OCI-M2 (cell line): ENCODE data around the gene QSOX2.
"Not testable (repeated sequence)": the region's sequence is repeated elsewhere in the genome, so short reads cannot be mapped to it uniquely, and the experiment has no call there.

ENCODE experiments used
- DNase-seq: peaks from one replicate; lab custom pipeline; 2025; ENCODE audit not compliant: unreplicated experiment; lab: John Stamatoyannopoulos, UW

QSOX2 gene

DNA sequence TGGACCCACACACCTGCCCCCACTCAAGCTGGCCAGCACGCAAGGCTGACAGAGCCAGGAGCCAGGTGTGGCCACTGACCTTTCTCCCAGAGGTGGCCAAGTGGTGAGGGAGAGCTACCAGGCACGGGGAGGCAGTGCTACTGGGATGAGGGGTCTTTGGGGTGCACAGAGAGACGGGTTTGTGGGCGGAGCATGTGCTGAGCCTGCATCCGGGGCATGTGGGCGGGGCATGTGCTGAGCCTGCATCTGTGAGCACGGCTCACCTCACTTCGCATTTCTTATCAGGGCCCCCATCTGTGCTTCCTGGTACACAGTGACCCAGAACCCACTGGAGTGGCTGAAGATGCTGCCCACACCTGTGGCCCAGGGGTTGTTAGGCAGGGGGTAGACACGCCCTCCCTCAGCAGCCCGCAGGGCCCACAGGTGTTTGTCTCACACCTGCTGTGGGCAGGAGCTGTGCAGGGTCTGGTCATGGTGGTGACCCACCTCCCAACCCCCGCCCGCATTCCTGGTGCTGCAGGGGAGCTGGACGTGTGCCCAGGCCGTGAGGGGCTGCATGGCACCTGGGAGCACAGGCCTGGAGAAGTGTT is 36.8 kb upstream of the QSOX2 start:
- no peak for DNase-seq

DNA sequence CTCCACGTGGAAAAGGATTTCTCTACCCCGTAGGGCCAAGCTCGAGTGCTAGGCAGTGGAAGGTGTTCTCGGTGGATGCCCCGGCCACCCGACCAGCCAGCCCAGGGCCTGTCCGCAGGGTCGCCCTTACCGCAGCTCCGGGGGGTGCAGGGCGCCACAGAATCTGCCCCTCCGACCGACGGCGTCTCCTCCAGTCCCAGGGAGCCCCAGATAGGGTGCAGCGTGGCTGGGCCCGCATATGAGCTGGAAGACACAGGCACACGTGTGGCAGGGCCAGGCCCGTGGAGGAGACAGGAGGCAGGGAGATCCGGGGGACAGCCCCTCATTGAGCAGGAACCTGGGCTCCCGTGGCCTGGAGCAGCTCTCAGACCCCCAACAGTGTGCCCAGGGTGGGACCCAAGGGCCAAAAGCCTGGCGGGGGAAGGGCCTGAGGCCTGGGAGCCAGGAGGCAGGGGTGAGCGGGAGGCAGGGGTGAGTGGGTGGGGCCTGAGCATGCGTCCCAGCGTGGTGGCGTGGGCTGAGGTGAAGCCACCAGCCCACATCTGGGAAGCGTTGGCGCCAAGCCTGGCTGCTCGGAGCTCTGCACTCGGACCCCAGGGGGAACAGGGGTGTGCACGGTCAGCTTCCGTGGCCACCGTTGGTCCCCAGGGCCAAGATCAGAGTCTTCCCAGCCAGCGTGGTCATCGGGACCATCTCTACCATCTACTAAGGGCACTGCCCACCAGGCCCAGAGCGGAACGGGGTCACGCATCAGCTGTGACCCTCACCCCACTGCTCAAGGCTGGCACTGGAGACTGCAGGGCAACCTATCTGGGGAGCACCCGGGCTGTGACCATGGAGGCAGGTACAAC is 36.0 kb upstream of the QSOX2 start:
- DNase-seq: no peak

DNA sequence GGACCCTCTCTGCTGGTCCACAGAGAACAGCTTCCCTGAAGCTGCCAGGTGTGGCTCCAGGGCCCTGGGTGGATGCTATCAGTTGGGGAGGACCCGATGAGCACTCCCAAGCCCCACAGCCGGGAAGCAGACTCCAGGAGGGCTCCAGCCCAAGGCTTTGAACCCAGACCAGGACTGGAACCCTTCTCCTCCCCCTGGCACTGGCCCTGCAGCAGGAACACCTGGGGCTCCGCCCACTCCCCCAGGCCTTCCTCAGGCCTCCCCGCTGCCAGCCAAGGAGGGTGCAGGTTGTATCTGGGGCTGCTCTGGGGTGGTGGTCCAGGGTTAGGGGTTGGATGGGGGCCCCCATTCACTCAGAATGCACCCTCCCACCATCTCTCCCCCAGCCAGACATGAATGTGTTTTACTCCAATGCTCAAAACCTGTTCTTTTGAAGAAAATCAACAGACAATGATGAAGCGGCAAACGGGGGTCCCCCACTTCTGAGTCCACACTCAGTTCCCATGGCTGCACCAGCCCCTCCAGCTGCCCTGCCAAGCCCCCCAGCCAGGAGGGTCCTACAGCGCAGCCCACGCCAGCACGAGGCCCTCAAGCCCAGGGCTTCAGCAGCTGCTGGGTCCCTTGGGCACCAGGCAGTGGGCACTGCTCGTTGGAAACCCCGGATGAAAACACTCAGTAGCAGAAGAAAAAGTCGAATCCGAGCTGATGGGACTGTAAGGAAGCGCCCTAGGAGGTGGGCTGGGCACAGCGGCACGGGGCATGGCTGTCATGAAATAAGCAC is 35.1 kb upstream of the QSOX2 start:
- DNase-seq: no peak

DNA sequence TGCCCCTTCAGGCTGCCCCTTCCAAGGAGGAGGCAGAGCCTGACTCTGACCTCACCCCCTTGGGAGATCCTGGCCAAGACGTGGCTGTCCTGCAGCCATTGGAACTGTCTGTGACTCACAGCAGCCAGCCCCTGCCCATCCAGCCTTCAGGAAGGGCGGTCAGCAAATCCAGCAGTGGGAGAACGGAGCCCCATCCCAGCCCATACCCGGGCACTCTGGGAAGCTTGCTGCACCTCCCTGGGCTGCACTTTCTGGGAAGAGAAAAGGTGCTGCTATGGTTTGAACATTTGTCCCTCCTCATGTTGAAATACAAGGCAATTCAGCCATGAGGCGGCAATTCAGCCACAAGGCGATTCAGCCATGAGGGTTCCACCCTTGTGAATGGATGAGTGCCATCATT is 33.9 kb upstream of the QSOX2 start:
- DNase-seq: no peak

DNA sequence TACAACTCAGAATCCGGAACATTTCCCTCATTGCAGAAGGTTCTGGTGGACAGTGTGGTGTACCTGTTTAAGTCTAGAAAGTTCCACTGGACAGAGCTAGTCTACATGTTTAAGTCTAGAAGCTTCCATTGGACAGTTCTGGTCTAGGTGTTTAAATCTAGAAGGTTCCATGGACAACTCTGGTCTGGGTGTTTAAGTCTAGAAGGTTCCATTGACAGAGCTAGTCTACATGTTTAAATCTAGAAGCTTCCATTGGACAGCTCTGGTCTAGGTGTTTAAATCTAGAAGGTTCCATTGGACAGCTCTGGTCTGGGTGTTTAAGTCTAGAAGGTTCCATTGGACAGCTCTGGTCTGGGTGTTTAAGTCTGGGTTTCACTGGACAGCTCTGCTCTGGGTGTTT is 33.3 kb upstream of the QSOX2 start:
- no peak for DNase-seq

DNA sequence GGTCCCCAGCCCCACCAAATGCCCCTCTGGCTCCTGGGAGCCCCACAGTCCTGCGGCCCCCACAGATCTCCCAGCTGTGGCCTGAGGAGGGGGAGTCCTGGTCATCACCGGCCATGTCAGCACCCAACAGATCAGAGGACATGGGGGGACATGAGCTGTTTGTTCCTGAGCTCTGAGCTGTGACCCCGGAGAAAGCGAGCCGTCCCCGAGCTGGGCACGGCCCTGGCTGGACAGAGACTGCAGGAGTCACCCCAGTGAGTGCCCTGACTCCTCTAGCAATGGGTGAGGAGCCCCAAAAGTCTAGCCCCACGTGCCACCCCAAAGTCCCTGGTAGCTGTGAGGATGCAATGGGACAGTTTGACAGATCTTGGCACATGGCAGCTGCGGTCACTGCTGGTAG is 32.6 kb upstream of the QSOX2 start:
- DNase-seq: no peak

DNA sequence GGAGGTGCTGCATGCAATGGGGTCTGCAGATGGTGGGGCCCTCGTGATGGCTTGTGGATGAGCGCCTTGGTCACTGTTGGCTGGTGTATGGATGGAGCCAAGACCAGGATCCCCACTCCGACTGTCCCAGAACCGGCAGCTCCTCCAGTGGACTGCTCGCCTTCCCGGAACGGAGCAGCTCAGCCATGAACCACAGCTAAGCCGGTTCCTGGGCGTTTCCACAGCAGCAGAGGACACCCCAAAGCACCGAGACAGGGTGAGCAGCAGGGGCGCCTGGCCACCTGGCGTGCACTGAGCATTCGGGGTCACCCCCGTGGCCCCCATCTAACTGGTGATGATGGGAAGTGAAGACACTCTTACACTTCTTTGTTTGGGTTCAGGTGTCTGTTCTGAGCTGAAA is 32.1 kb upstream of the QSOX2 start:
- DNase-seq: no peak

DNA sequence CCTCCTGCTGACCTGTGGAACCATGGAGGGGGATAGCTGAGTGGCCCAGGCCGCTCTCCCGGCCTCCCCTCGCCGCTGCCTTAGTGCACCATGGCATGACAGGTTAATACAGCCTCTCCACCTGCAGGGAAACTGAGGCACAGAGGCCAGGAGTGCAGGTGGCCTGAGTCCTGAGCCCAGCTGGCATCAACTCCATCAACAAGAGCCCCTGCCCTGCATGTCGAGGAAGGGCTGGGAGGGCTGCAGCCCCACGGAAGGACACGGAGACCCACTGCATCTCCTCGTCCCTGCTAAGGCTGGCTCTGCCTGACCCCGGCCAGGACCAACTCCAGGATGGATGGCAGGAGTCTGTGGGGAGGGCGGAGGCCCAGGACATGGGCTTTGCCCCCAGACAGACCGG is 31.1 kb upstream of the QSOX2 start:
- no peak for DNase-seq

DNA sequence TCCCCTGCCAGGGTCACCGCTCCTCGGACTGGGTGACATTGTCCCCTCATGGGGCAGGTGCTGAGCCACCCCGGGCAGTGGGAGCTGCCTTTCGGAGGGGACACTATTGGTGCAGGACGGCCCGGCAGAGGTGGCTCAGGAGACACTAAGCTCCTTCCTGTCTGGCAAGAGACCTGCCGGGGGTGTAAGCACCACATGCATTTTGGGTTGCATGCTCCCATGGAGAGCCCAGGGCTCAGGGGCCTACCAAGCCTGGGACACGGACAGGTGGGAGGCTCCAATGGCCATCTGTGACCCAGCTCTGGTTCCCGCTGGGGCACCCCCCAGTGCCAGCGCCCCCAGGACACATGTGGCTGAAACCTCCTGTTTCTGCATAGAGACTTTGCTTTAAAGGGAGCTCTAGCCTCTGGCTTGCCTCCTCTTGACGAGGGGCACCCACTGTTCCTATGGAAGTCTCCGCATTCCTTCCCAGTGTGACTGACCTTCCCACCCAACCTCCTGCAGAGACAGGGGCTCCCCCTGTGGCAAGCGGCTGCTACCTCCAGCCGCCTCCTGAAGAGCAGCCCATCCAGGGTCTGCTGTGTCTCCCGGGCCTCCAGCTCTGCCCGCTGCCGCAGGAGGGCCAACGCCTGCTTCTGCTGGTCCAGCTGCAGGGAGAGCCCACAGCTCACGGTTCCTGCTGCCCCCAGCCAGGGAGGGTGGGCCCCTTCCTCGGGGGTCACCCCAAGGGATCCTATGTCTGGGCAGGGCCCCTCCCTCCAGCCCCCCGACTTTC is 30.2 kb upstream of the QSOX2 start:
- DNase-seq: no peak

DNA sequence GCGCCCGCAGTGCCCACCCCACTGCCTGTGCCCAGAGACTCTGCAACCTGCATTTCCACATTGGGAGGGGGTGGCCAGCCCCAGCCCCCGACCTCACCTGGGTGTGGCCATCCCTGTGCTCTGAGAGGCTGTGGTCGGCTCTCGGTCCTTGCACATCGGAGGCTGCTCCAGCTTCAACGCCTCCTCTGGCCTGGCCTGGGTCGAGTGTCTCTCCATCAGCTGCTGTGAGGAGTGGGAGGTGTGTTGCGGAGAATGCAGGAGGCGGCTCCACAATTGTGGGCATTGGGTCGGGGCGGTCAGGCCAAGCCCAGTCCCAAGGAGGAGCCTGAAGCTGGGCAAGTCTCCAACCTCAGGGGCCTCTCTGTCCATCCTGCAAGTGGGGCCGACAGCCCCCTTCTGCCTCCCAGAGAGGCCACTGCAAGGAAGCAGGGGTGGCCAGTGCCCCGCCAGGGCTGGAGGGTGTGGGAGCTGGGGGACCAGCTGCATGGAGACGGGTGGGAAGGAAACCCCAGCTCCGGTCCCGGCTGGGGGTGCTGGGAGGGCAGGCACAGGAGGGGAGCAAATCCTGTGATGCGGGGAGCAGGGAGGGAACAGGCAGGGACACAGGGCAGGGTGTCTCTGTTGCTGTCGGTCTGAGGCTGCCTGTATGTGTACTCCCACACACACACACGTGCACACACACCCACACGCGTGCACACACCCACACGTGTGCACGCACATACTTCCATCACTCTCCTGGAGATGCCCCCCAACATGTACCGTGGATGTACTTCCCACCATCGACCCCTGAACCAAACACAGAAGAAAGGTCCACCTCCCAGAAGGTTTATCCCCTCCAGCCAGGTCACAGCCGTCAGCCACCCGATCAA is 29.4 kb upstream of the QSOX2 start:
- no peak for DNase-seq

DNA sequence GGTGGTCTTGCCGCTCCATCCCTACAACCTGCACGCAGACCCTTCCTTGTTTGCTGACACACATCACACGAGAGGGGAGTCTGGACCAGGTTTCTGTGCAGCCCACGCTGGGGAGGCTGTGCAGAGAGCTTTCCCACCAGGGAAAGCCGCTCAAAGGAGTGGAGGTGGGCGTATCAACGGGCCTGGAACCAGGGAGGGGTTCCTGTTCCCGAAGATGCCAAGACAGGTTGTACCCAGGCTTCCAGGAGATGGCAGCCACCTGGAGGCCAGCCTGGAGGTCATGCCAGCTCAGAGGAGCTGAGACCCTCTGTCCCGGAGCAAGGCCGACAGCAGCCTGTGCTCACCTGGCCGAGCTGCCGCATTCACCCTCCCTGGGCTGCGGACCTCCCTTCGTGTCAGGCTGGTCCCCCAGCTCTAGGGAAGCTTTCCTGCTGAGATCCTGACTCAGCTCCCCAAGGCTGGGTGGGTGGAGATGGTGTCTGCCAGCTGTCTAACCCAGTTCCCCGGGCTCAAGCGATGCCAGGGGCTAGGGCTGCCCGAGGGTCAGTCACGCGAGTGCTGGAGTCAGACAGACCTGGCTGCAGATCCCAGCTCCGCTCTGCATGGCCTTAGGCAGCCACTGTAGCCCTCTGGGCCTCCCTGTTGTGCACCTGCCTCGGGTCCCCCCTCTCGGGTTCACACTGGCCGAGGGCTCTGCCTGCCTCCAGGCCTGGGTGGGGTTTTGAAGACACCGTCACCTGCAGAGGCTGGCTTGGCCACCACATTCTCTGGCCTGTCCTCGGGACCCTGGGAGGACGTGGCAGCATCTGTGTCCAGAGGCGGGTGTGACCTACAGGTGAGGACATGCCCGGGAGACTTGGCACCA is 28.5 kb upstream of the QSOX2 start:
- no peak for DNase-seq

DNA sequence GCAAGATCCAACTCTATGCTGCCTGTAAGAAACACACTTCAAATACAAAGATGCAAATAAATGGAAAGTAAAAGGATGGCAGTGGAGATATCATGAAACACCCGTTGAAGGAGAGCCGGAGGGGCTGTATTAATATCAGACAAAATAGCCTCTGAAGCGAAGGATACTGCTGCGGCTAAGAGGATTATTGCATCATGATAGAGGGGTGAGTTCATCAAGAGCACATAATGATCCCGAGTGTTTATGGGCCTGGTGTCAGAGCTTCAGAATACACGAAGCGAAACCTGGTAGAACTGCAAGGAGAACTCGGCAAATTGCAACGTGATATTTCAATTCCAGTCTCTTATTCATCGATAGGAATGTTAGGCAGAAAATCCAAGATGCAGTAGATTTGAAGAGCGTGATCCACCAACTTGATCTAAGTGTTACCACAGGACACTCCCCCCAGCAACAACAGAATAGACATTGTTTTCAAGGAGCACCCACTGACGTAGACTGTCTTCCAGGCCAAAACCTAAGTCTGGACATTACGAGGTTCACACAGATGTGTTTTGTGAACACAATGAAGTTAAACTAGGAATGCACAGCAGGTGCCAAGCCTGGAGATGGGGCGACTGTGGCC is 27.7 kb upstream of the QSOX2 start:
- no peak for DNase-seq

DNA sequence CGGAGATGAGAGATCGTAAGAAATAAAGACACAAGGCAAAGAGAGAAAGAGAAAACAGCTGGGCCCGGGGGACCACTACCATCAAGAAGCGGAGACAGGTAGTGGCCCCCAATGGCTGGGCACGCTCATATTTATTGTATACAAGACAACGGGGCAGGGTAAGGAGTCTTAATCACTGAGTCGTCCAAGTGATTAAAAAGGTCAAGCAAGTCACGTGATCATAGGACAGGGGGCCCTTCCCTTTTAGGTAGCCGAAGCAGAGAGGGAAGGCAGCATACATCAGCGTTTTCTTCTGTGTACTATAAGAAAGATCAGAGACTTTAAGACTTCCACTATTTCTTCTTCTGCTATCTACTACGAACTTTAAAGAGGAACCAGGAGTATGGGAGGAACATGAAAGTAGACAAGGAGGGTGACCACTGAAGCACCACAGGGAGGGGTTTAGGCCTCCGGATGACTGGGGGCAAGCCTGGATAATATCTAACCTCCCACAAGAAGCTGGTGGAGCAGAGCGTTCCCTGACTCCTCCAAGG is 24.6 kb upstream of the QSOX2 start:
- no peak for DNase-seq

DNA sequence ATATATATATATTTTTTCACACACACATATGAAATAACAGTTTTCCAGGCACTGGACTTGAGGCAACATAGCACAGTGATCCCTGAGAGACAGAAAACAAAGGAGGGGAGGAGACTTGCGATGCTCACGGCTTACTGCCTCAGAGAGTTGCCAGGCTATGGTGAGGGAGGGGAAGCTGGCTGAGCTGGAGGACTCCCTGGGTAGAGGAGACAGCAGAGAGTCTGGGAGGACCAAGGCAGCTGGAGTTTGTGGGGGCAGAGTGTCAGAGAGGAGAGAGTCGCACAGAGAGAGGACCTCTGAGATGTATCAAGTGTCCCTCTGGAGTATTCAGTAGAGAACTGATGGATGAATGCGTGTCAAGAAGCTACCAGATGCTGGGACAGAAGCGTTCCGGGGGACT is 23.1 kb upstream of the QSOX2 start:
- no peak for DNase-seq

DNA sequence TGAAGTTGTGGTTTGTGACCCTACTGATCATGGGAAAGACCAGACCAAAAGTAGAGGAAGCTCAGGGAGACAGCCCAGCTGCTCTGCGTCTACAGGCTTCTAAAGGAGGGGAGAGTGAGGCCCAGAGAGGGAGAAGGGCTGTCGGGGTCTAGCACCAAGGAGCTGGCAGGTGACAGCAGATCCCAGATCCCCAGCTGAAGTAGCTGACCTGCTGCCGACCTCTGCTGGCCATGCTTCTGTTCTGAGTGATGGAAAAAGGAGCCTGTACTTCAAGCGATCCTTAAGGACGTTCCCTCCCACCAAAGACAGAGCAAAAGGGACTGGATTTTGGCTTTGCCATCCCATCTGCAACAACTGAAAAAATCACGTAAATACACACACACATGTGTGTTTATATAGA is 22.7 kb upstream of the QSOX2 start:
- no peak for DNase-seq

DNA sequence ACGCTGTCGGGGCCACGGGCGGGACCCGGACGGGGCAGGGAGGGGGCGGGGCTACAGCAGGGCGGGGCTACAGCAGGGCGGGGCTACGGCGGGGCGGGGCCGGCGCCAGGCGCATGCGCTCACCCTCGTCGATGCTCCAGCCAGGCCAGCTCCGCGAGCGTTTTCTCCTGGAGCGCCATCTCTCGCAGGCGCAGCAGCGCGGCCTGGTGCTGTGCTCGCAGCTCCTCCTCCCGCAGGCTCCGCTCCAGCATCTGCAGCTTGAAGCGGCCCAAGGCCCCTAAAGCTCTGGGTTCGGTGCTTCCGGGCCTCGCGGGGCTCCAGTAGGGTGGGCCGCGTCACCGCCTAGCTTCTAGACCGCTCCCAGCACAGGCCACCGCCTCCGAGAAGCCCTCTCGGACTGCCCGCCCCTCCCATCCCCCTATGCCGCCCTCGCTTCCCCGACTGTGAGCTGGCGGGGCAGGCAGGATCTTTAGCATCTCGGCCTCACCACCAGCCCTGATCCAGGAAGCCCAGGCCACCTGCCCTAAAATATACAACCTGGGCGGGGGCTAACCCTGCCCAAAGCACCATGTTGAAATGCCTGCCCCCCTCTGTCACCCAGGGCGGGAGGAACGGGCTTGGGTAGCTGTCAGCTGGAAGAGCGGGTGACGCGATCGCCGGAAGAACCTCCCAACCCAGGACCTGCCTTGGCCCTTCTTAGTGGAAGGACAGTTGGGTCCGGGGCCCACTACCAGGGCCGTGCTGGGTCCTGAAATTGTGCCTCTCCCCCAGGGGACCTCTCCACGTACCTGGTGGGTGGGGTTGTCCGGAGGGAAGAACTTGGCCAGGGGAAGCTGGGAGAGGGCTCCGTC is 21.9 kb upstream of the QSOX2 start:
- no peak for DNase-seq

DNA sequence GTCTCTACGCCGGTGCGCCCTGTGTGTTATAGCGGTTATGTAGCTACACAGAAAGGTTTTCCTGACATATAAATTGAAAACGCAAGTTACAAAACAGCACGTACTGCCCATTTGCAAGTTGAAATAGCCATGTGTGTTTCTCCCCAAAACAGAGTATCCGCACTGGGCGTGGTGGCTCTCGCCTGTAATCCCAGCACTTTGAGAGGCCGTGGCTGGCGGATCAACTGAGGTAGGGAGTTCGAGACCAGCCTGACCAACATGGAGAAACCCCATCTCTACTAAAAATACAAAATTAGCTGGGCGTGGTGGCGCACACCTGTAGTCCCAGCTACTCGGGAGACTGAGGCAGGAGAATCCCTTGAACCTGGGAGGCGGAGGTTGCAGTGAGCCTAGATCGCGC is 21.0 kb upstream of the QSOX2 start:
- not testable (repeated sequence) for DNase-seq
